GM21528 (cell line): ENCODE data around the gene CYB5R3.
"Not testable (repeated sequence)": the region's sequence is repeated elsewhere in the genome, so short reads cannot be mapped to it uniquely, and the experiment has no call there.

ENCODE experiments used
- ATAC-seq: cut with Tn5 transposase; IDR thresholded peaks from one replicate; pipeline ENCODE4 v1.9.1; 2021; ENCODE audit warnings: mild to moderate bottlenecking, moderate library complexity; ENCODE audit not compliant: unreplicated experiment, low FRiP score

The CYB5R3 gene

GRCh38 chr22:42577623-42578240 is 71.5 kb downstream of the CYB5R3 start:
- no peak for ATAC-seq

DNA sequence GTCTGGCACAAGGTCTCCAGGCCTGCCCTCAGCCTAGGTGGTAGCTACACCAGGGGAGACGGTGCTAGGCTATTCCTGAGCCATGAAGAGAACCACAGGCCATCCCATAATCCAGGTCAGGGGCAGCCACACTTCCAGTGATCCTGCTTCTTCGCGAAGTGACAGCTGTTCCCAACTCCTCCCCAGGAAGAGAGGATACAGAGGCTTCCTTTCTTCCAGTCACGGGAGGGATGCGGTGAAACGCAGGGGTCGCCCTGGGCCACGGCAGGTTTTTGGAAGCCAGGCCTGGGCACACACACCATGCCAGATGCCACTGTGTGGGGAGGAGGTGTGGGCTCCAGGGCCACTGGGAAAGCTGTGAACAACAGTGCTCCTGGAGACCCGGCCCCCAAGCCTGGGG is 72.1 kb downstream of the CYB5R3 start:
- not testable (repeated sequence) for ATAC-seq

GRCh38 chr22:42575996-42576574 is 73.1 kb downstream of the CYB5R3 start:
- ATAC-seq: not testable (repeated sequence)

DNA sequence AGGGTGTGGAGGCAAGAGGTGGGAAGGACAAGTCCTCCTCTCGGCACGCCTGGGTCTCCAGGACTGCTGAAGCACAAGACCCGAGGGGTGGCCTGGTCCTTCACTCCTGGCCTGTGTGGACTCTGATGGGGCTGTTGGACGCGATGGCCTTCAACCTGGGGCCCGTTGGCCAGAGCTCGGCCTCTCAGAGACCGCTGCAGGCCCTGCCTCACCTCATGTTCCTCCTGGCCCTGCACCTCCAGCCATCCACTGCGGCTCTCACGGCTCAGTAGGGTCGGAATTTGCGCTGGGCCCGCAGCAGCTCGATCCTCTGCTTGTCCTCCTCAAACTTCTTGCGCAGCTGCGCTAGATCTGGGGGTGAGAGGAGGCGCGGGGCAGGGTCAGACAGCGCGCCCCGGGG is 74.7 kb downstream of the CYB5R3 start:
- not testable (repeated sequence) for ATAC-seq

DNA sequence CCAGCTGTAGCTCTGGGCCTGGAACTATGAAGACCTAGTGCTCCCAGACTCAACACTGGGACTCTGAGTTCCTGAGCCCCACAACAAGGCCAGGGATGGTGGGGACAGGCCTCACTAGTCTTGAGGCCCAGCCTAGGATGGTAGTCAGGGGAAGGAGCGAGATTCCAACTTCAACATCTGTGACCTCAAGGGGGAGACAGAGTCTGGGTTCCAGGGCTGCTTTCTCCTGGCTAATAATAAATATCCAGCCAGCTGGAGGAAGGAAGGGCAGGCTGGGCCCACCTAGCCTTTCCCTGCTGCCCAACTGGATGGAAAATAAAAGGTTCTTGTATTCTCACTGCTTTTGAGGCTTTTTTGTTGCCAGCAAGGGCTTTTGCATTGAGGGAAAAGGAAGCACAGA is 75.1 kb downstream of the CYB5R3 start:
- not testable (repeated sequence) for ATAC-seq

DNA sequence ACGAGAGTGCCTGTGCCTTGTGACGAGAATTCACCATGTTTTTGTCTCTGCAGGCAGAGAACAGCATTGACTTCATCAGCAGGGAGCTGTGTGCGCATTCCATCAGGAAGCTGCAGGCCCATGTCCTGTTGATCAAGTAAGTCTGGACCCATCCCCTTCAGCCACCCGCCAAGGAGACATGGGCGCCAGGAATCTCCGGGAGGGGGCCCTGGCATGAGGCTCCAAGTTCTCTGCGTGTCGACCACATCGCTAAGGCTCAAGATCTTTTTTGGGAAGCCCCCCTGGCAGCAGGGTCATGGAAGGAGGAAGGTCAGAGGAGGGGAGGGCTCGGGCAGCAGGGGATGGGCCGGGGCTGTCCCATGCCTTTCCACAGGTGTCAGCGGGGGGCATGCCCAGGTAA is 78.1 kb downstream of the CYB5R3 start:
- not testable (repeated sequence) for ATAC-seq

DNA sequence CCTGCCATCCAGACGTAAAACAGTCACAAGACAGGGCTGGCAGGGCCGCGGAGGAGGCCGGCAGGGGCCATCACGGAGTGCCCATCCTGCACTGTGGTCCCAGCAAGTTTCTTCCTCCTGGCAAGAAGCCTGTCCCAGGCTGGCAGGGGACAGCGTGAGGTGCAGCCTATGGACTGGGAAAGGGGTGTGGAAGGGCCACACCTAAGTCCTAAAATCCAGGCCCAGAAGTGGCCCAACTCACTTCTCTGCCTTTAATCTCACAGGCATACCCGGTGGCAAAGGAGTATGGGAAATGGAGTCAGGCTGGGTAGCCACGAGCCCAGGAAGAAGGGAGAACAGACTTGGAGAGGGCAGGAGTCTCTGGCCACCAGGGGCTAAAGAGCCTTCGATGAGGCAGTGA is 78.6 kb downstream of the CYB5R3 start:
- ATAC-seq: not testable (repeated sequence)

DNA sequence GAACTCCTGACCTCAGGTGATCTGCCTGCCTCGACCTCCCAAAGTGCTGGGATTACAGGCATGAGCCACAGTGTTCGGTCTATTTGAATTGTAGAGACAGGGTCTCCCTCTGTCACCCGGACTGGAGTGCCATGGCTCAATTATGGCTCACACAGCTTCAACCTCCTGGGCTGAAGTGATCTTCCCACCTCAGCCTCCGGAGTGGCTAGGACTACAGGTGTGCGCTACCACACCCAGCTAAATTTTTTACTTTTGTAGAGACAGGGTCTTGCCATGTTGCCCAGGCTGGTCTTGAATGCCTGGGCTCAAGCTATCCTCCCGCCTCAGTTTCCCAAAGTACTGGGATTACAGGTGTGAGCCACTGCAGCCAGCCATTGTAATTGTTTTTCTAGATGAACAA is 81.2 kb downstream of the CYB5R3 start:
- ATAC-seq: not testable (repeated sequence)
